Hematopoietic multipotent progenitor cell treated with erythropoietin and hydrocortisone succinate and interleukin-3 and kit ligand, for 4 days (in vitro differentiated cells): ENCODE results near the gene RGS9BP.
A peak's percentile ranks its signal among the peaks of the same experiment; 100 is the strongest.
"Not testable (repeated sequence)": the region's sequence is repeated elsewhere in the genome, so short reads cannot be mapped to it uniquely, and the experiment has no call there.

Experiments used
- DNase-seq: peaks from one replicate; pipeline ENCODE4 v3.0.0-alpha.2; 2015

Gene RGS9BP

GRCh38 chr19:32672841-32673240 lies 2.8 kb upstream of the RGS9BP start:
- DNase-seq, result peak; percentile 41

DNA sequence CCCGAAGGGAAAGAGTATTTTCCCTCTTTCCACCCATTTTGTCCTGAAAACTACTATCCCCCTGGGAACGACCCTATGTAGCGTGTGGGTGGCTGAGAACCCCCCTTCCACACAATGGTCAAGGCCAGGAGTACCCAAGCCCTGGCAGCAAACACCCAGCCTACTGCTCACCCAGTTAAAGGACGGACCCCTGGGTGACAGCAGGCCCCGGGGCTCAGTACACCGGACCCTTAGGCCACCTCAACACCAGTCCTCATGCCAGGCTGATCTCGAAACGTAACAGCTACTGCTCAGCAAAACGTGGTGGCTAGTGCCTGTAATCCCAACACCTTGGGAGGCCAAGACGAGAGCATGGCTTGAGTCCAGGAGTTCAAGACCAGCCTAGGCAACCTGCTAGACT lies 2.1 kb upstream of the RGS9BP start:
- no peak for DNase-seq

GRCh38 chr19:32674153-32674930 lies 1.3 kb upstream of the RGS9BP start:
- DNase-seq, result peak; percentile 55

GRCh38 chr19:32674931-32675719 lies 523 bp upstream of the RGS9BP start, which contains the start of gene ANKRD27:
Gene ANKRD27 (minus strand): TSS chr19:32675180. CDS start chr19:32659015, 16,165 bp downstream.
- DNase-seq, result peak; percentile 99

GRCh38 chr19:32676186-32676894 lies 692 bp downstream of the RGS9BP start:
- peak; percentile 49 for DNase-seq

DNA sequence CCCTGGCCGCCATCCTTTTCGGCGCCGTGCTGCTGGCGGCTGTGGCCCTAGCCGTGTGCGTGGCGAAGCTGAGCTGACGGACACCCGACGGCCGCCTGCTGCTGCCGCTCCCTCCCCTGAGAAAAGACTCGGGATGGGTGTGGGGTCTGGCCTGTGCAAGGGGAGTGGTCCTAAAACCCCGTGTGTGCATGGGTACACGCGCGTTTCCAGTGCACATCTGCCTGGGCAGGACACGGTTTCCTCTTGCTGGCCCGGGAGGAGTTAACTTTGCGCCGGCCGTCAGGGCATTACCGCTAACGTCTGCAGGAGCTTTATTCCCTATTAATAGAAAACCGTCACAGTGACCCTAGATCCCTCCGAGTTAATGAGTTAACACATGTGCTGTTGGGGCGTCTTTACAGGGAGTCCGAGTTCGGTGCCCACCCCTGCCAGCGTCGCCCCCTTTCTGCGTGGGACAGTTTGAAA lies 1.3 kb downstream of the RGS9BP start:
- DNase-seq, result no peak

DNA sequence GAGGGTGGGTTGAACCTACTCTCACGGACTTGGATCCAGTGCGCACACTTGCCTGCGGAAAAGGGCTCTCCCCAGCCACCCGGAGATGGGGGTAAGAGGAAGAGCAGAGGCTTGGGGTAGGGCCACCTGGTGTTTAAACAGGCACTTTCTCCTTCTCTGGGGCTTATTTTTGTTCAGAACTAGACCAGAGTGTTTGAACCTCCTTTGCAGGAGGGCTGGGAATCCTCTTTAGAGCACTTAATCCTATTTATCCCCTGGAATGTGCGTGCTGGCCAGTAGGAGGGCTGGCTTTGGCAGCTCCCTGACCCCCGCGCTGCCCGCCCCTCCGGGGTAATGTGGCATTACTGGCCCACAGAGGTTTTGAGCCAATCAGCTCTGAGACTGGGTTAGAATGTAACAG lies 2.0 kb downstream of the RGS9BP start:
- peak; percentile 68 for DNase-seq

DNA sequence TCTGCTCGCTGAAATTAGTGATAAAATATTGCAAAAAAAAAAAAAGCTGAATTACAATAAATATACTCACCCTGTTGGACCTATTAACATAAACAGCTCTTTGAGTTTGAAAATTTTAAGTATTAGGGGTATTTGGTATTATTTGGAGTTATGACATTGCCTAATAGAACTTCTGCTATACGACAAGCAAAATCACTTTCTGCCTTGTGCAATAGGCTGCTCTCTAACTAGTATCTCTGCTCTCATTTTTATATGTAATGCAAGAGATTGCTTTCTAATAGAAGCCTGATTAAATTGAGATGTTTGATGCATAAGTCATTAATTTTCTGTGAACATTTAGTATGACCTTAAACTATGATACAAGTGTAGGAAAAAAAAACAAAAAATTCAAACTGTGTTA lies 5.3 kb downstream of the RGS9BP start:
- peak; percentile 18 for DNase-seq

DNA sequence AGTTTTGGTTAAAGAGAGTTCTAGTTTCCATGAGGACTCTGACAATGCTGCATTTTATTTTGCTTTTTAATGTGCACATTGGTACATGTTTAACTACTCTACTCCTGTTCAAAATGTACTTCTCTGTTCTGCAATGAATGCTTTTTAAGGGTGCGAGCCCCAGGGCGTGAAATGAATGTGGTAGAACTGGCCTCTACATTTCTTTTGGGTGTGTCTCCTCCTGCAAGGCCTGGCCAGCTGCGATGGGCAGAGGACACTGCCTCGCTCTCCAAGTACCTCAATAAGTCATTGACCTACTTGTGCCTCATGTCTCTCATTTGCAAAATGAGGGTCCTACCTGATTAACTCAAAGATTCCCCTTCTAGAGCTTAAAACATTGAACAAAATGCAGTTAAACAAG lies 6.7 kb downstream of the RGS9BP start:
- DNase-seq, result no peak

- peak; percentile 49 for DNase-seq
Observed at GRCh38 chr19:32686847-32687475, 11.3 kb downstream of the RGS9BP start.

DNA sequence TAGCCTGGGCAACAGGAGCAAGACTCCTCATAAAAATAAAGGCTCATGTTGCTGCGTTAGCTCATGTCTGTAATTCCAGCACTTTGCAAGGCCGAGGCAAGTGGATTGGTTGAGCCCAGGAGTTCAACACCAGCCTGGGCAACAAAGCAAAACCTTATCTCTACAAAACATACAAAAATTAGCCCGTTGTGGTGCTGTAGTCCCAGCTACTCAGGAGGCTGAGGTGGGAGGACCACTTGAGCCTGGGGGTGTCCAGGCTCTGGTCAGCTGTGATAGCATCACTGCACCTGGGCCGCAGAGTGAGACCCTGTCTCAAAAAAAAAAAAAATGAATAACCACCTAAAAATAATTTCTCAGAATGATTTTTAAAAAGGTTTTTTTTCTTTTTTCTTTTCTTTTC lies 12.0 kb downstream of the RGS9BP start:
- peak; percentile 73 for DNase-seq

DNA sequence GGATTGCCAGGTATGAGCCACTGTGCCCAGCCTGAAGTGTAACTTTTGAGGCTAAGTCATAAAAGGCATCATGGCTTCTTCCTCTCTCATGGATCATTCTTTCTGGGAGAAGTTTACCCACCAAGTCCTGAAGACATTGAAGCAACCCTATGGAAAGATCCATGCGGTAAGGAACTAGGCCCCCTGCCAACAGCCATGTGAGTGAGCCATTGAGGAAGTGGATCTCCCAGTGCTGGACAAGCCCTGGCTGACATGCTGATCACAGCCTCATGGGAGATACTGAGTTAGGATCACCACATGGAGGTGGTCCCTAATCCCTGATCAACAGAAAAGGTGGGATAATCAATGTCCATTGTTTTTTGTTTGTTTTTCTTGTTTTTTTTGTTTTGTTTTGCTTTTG lies 12.7 kb downstream of the RGS9BP start:
- peak; percentile 42 for DNase-seq

- DNase-seq, result peak; percentile 94
Observed at GRCh38 chr19:32691291-32691951, 15.8 kb downstream of the RGS9BP start, which contains the start of gene NUDT19. Gene NUDT19 (plus strand): TSS chr19:32691821. CDS start chr19:32691961, 140 bp downstream.

DNA sequence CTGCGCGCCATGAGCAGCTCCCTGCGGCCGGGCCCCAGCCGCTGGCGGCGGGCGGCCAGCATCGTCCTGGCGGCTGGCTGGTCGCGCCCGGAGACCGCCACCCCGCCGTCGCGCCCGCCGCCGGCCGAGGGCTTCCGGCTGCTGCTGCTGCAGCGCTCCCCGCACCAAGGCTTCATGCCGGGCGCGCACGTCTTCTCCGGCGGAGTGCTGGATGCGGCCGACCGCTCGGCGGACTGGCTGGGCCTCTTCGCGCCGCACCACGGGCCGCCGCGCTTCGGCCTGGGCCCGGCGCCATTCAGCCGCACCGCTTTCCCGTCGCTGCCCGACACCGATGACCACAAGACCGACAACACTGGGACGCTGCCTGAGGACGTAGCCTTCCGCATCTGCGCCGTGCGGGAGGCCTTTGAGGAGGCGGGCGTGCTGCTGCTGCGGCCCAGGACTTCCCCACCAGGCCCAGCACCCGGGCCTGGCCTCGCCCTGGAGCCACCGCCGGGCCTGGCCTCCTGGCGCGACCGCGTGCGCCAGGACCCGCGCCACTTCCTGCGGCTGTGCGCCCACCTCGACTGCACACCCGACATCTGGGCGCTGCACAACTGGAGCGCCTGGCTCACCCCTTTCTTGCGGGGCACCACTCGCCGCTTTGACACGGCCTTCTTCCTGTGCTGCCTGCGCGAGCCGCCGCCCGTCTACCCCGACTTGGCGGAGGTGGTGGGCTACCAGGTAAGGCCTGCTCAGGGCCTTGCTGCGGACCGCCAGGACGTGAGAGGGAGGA lies 16.5 kb downstream of the RGS9BP start:
- peak; percentile 81 for DNase-seq

- DNase-seq, result peak; percentile 49
Observed at GRCh38 chr19:32692727-32693061, 17.0 kb downstream of the RGS9BP start.

- DNase-seq, result peak; percentile 72
Observed at GRCh38 chr19:32693151-32694108, 17.8 kb downstream of the RGS9BP start.

GRCh38 chr19:32694316-32694715 lies 18.7 kb downstream of the RGS9BP start:
- DNase-seq, result not testable (repeated sequence)

DNA sequence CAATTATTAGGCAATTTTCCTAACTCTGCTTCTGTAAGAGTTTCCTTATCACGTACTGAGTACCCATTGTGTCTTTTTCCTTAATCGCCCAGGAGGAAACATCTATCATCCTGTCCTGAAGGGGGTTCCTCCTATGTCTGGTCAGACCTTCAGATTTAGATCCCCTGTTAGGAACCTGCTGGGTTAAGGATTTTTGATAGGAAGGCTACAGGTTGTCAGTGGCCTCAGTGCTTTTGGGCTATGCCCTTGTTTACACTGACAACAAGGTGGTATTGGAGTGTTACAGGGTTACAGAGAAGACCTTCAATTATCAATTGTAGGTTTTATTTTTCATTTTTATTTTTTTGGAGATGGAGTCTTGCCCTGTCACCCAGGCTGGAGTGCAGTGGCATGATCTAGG lies 19.2 kb downstream of the RGS9BP start:
- not testable (repeated sequence) for DNase-seq

- peak; percentile 83 for DNase-seq
Observed at GRCh38 chr19:32695506-32695905, 19.9 kb downstream of the RGS9BP start.

GRCh38 chr19:32696771-32697170 lies 21.1 kb downstream of the RGS9BP start:
- not testable (repeated sequence) for DNase-seq
